NCI-H446 (cell line): ENCODE data around the gene CEMP1.

Experiments
- DNase-seq, 2 experiments: peaks; one replicate each; lab custom pipeline; 2025; lab: John Stamatoyannopoulos, UW

The CEMP1 gene

GRCh38 chr16:2500430-2500917 is 30.7 kb downstream of the CEMP1 start:
- no peak for DNase-seq

- DNase-seq: no peak
Observed at GRCh38 chr16:2499890-2500429, 31.2 kb downstream of the CEMP1 start.

- no peak for DNase-seq
Observed at GRCh38 chr16:2499454-2499853, 31.8 kb downstream of the CEMP1 start.

GRCh38 chr16:2498531-2499253 is 32.5 kb downstream of the CEMP1 start:
- DNase-seq: peak; percentile 62 to 87

- no peak for DNase-seq
Observed at GRCh38 chr16:2497695-2498484, 33.3 kb downstream of the CEMP1 start.

- DNase-seq: peak in 1 of 2 experiments; percentile 23
Observed at GRCh38 chr16:2497116-2497630, 34.0 kb downstream of the CEMP1 start.

GRCh38 chr16:2496223-2497115 is 34.7 kb downstream of the CEMP1 start:
- no peak for DNase-seq

- no peak for DNase-seq
Observed at GRCh38 chr16:2495041-2495440, 36.2 kb downstream of the CEMP1 start.

- no peak for DNase-seq
Observed at GRCh38 chr16:2494616-2495015, 36.6 kb downstream of the CEMP1 start.

GRCh38 chr16:2493605-2494004 is 37.6 kb downstream of the CEMP1 start:
- DNase-seq: no peak

- no peak for DNase-seq
Observed at GRCh38 chr16:2492292-2492691, 38.9 kb downstream of the CEMP1 start.

- no peak for DNase-seq
Observed at GRCh38 chr16:2490190-2491105, 40.8 kb downstream of the CEMP1 start.

GRCh38 chr16:2489581-2489980 is 41.6 kb downstream of the CEMP1 start:
- no peak for DNase-seq

GRCh38 chr16:2487903-2488531 is 43.2 kb downstream of the CEMP1 start:
- no peak for DNase-seq

GRCh38 chr16:2487517-2487842 is 43.7 kb downstream of the CEMP1 start:
- no peak for DNase-seq

- no peak for DNase-seq
Observed at GRCh38 chr16:2486645-2487516, 44.3 kb downstream of the CEMP1 start.

GRCh38 chr16:2485811-2486507 is 45.2 kb downstream of the CEMP1 start:
- no peak for DNase-seq

- DNase-seq: no peak
Observed at GRCh38 chr16:2484898-2485508, 46.2 kb downstream of the CEMP1 start.
